Inferior parietal cortex (tissue), 1 donor: ENCODE measurements around the gene AXIN1.

ENCODE experiments used
- DNase-seq: peaks from one replicate; pipeline ENCODE4 v3.0.0-alpha.2; 2016; ENCODE audit errors: extremely low spot score

The AXIN1 gene

GRCh38 chr16:242281-242680, 110.2 kb downstream of the AXIN1 start:
- DNase-seq: no peak

- DNase-seq: no peak
These were observed 112.0 kb downstream of the AXIN1 start for GRCh38 chr16:240559-240958.

DNA sequence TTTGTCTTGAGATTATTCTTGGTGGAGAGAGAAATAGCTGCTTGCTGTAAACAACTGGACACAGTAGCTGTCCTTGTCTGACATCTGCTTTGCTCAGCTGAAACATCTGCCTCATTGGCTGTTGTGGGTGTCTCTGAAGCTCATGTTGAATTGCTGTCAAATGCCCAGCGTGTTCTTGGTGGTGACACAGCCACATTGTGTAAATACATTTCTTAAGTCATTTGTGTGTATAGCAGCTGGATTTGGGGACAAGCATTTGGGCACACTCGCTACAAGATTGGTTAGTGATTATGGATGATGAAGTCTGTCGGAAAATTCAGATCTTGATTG, 112.6 kb downstream of the AXIN1 start:
- DNase-seq: peak; percentile 33
